K562 (cell line): ENCODE measurements around the gene HPD. TPM values are rescaled to one million over a fixed set of nuclear protein-coding genes. Genes with fewer than 3 reads are reported as not detected.
A peak's percentile ranks its signal among the peaks of the same experiment; 100 is the strongest.

Experiments used
- L3MBTL2 ChIP-seq: fragments of 450-650 bp; IDR thresholded peaks from 2 replicates; pipeline ENCODE4 v1.6.1; 2016; ENCODE audit warnings: mild to moderate bottlenecking, moderate library complexity
- MYNN ChIP-seq, 2 experiments: sonication (generic); formaldehyde crosslinking in 1 of 2; IDR thresholded peaks; 2 replicates each; pipeline versions ENCODE4 v1.5.0 to v1.6.1; 2016 to 2020; ENCODE audit warnings: antibody characterized with exemption in 1 of 2, missing genetic modification reagents in 1 of 2
- NCOR1 ChIP-seq: fragments of 450-650 bp; IDR thresholded peaks from 2 replicates; pipeline ENCODE4 v1.6.1; 2016; ENCODE audit warnings: mild to moderate bottlenecking, moderate library complexity
- POU5F1 ChIP-seq: fragments of 150-350 bp; IDR thresholded peaks from 2 replicates; pipeline ENCODE4 v1.6.1; 2014; ENCODE audit warnings: borderline replicate concordance, low read length, low read depth, mild to moderate bottlenecking; ENCODE audit not compliant: partially characterized antibody
- RBM39 ChIP-seq: fragments of 200-400 bp; formaldehyde crosslinking; optimal IDR thresholded peaks from 2 replicates; pipeline ENCODE3; 2018; ENCODE audit warnings: low read depth, low read length
- SIN3B ChIP-seq: fragments of 450-650 bp; IDR thresholded peaks from 2 replicates; pipeline ENCODE4 v1.6.1; 2017; ENCODE audit warnings: low read depth, mild to moderate bottlenecking, moderate library complexity
- SMAD3 ChIP-seq: fragments of 450-650 bp; formaldehyde crosslinking; conservative IDR thresholded peaks from 2 replicates; pipeline ENCODE4 v1.4.0; 2020; ENCODE audit warnings: mild to moderate bottlenecking
- TGIF2 ChIP-seq: sonication (generic); formaldehyde crosslinking; IDR thresholded peaks from 2 replicates; pipeline ENCODE4 v1.8.1; 2022; ENCODE audit warnings: mild to moderate bottlenecking, missing genetic modification reagents, moderate library complexity
- TRIM25 ChIP-seq: fragments of 450-650 bp; IDR thresholded peaks from 2 replicates; pipeline ENCODE4 v1.7.0; 2016; ENCODE audit warnings: borderline replicate concordance
- ZFX ChIP-seq: sonication (generic); formaldehyde crosslinking; IDR thresholded peaks from 2 replicates; pipeline ENCODE4 v1.8.0; 2022; ENCODE audit warnings: mild to moderate bottlenecking, missing genetic modification reagents, moderate library complexity
- ZNF175 ChIP-seq: fragments of 200-800 bp; sonication (Bioruptor generic); IDR thresholded peaks from 2 replicates; pipeline ENCODE4 v1.6.1; 2016; ENCODE audit warnings: low read depth, mild to moderate bottlenecking, missing genetic modification characterization, missing compliant biosample characterization
- ZNF324 ChIP-seq: fragments of 250-450 bp; sonication (Bioruptor Pico); IDR thresholded peaks from 2 replicates; pipeline ENCODE4 v1.4.0; 2020; ENCODE audit warnings: mild to moderate bottlenecking
- ZNF445 ChIP-seq: fragments of 250-450 bp; sonication (Bioruptor Pico); IDR thresholded peaks from 2 replicates; pipeline ENCODE4 v1.4.0; 2020; ENCODE audit warnings: low read depth, mild to moderate bottlenecking, moderate library complexity
- ZNF764 ChIP-seq: fragments of 250-450 bp; sonication (Bioruptor Pico); IDR thresholded peaks from 2 replicates; pipeline ENCODE4 v1.4.0; 2020; ENCODE audit warnings: low read depth, mild to moderate bottlenecking, moderate library complexity
- ZNF77 ChIP-seq: fragments of 250-450 bp; sonication (Bioruptor Pico); IDR thresholded peaks from 2 replicates; pipeline ENCODE4 v1.5.0; 2020
- polyA plus RNA-seq, 8 experiments: library from polyadenylated mRNA; depleted of rRNA in 4 of 8; stranded (reverse) in 5 of 8; unstranded in 3 of 8; fragments of >200 nt; fragmentation: Nextera tagmentation in 2 of 8; fragmentation: Illumina TruSeq in 1 of 8; extraction: Ambion mirVana in 2 of 8; extraction: Trizol in 1 of 8; gene quantifications; 2 replicates each; pipeline versions ENCODE4 v1.2.1 to v1.2.3, GENCODE V29; 2011 to 2014; ENCODE audit warnings: inconsistent platforms in 1 of 8, missing spikeins in 1 of 8
- total RNA-seq, 7 experiments: library from RNA; depleted of rRNA in 6 of 7; stranded (reverse); fragments of >200 nt in 6 of 7; fragmentation: Illumina TruSeq in 2 of 7; extraction: Trizol in 2 of 7; gene quantifications; 2 replicates each; pipeline versions ENCODE4 v1.2.1 to v1.2.3, GENCODE V29; 2011 to 2021; ENCODE audit warnings: low replicate concordance in 1 of 7
- TF ChIP-seq, protein P1 (sequence below): sonication (generic); formaldehyde crosslinking; IDR thresholded peaks from 2 replicates; pipeline ENCODE4 v1.9.0; 2022; ENCODE audit warnings: mild to moderate bottlenecking, missing genetic modification reagents
- TF ChIP-seq, protein P2 (sequence below): fragments of 250-450 bp; sonication (Bioruptor Pico); IDR thresholded peaks from 2 replicates; pipeline ENCODE4 v1.5.0; 2020; ENCODE audit warnings: mild to moderate bottlenecking
- TF ChIP-seq, protein P3 (sequence below), 2 experiments: fragments of 450-650 bp; conservative IDR thresholded peaks; 2 replicates each; pipeline ENCODE4 v1.6.1; 2017; ENCODE audit warnings: mild to moderate bottlenecking in 2 of 2, moderate library complexity in 2 of 2

HPD gene
- total and polyA plus RNA-seq, 9 of the 15 experiments (the other 6 are each of a cell fraction or from before 2014, with no cell fraction given), result 0.06 to 0.29 (median 0.07) TPM; not detected in 4

- TF ChIP-seq ZNF324 (CRISPR knock-in tag), result no peak
- no peak for TF ChIP-seq TRIM25
- TF ChIP-seq MYNN (IDR thresholded peaks at IDR 0.05), result no peak
- TF ChIP-seq MYNN (CRISPR knock-in tag; IDR thresholded peaks at IDR 0.05), result no peak
- TF ChIP-seq, protein P1, sequence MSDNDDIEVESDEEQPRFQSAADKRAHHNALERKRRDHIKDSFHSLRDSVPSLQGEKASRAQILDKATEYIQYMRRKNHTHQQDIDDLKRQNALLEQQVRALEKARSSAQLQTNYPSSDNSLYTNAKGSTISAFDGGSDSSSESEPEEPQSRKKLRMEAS (CRISPR knock-in tag), result peak; percentile 63
- peak; percentile 17; the same call in 1 of the 2 replicates for TF ChIP-seq NCOR1
- no peak for TF ChIP-seq SIN3B
- TF ChIP-seq TGIF2 (CRISPR knock-in tag), result 0 out of 2 replicates have a peak, but pooled peaks have one; percentile 34
- no peak for TF ChIP-seq ZNF77 (CRISPR knock-in tag)
- peak; percentile 35 for TF ChIP-seq RBM39
- no peak for TF ChIP-seq ZNF445 (CRISPR knock-in tag)
- peak; percentile 81 for TF ChIP-seq L3MBTL2
- TF ChIP-seq ZNF764 (CRISPR knock-in tag), result no peak
- TF ChIP-seq, protein P2, sequence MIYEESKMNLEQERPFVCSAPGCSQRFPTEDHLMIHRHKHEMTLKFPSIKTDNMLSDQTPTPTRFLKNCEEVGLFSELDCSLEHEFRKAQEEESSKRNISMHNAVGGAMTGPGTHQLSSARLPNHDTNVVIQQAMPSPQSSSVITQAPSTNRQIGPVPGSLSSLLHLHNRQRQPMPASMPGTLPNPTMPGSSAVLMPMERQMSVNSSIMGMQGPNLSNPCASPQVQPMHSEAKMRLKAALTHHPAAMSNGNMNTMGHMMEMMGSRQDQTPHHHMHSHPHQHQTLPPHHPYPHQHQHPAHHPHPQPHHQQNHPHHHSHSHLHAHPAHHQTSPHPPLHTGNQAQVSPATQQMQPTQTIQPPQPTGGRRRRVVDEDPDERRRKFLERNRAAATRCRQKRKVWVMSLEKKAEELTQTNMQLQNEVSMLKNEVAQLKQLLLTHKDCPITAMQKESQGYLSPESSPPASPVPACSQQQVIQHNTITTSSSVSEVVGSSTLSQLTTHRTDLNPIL (CRISPR knock-in tag), result no peak
- peak; percentile 77 for TF ChIP-seq ZFX (CRISPR knock-in tag)
- TF ChIP-seq POU5F1, result no peak
- no peak for TF ChIP-seq SMAD3
- no peak for TF ChIP-seq ZNF175 (CRISPR knock-in tag)
- TF ChIP-seq, protein P3, sequence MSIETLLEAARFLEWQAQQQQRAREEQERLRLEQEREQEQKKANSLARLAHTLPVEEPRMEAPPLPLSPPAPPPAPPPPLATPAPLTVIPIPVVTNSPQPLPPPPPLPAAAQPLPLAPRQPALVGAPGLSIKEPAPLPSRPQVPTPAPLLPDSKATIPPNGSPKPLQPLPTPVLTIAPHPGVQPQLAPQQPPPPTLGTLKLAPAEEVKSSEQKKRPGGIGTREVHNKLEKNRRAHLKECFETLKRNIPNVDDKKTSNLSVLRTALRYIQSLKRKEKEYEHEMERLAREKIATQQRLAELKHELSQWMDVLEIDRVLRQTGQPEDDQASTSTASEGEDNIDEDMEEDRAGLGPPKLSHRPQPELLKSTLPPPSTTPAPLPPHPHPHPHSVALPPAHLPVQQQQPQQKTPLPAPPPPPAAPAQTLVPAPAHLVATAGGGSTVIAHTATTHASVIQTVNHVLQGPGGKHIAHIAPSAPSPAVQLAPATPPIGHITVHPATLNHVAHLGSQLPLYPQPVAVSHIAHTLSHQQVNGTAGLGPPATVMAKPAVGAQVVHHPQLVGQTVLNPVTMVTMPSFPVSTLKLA (conservative IDR thresholded peaks at IDR 0.05), result peak; percentile 48 to 66; a peak in 3 of 4 replicates
Measured at GRCh38 chr12:121802843-121803698, 55.6 kb downstream of the HPD start (continued).
